H1 (cell line): ENCODE measurements around the gene OPA3. TPM values are rescaled to one million over a fixed set of nuclear protein-coding genes. Genes with fewer than 3 reads are reported as not detected.
A peak's percentile ranks its signal among the peaks of the same experiment; 100 is the strongest.

Experiments
- CTCF ChIA-PET: fragments of 300-600 bp; sonication (Branson Sonifier 250); formaldehyde crosslinking; loops from one replicate; lab custom pipeline; 2021; ENCODE audit not compliant: partially characterized antibody; lab: Charles Lee
- POLR2A ChIA-PET: fragments of 300-600 bp; sonication (Branson Sonifier 250); formaldehyde crosslinking; loops from one replicate; lab custom pipeline; 2021; ENCODE audit warnings: inconsistent platforms; ENCODE audit not compliant: partially characterized antibody; lab: Charles Lee
- DNase-seq, 2 experiments: peaks; one replicate each; pipeline versions ENCODE4 v3.0.0 to v3.0.0-alpha.2; 2010 to 2022; ENCODE audit warnings: low spot score in 2 of 2, low read depth in 1 of 2, mixed read lengths in 1 of 2
- FAIRE-seq: peaks from 2 replicates; lab custom pipeline; 2011; peaks lifted over from hg19 to GRCh38; lab: Jason Lieb, UNC
- H2AFZ ChIP-seq: 2 replicates; pipeline ENCODE4 v1.8.1; 2012; ENCODE audit warnings: low read length, inconsistent platforms
- H2AK5ac ChIP-seq: 2 replicates; pipeline ENCODE4 v1.6.1; 2013; ENCODE audit warnings: low read depth, low read length
- H2BK120ac ChIP-seq: replicated peaks from 2 replicates; pipeline ENCODE3; 2013; ENCODE audit warnings: low read depth, low read length, inconsistent platforms
- H2BK12ac ChIP-seq: 2 replicates; pipeline ENCODE4 v1.6.1; 2013; ENCODE audit warnings: low read depth, low read length
- H2BK15ac ChIP-seq: 2 replicates; pipeline ENCODE4 v1.6.1; 2013; ENCODE audit warnings: low read length
- H2BK20ac ChIP-seq: 2 replicates; pipeline ENCODE4 v1.6.1; 2013; ENCODE audit warnings: low read length
- H2BK5ac ChIP-seq: 2 replicates; pipeline ENCODE4 v1.6.1; 2013; ENCODE audit warnings: low read depth, low read length
- H3K14ac ChIP-seq: 2 replicates; pipeline ENCODE4 v1.6.1; 2013; ENCODE audit warnings: inconsistent platforms; ENCODE audit not compliant: insufficient read length
- H3K18ac ChIP-seq: 2 replicates; pipeline ENCODE4 v1.6.1; 2013; ENCODE audit warnings: low read length; ENCODE audit errors: extremely low read depth
- H3K23ac ChIP-seq: 2 replicates; pipeline ENCODE4 v1.6.1; 2013; ENCODE audit warnings: inconsistent platforms; ENCODE audit not compliant: insufficient read length
- H3K23me2 ChIP-seq: 2 replicates; pipeline ENCODE4 v1.6.1; 2013; ENCODE audit warnings: low read depth, low read length
- H3K27ac ChIP-seq: 2 replicates; pipeline ENCODE4 v1.6.1; 2011; ENCODE audit warnings: low read depth, low read length, inconsistent platforms
- H3K27me3 ChIP-seq, 4 experiments: replicated peaks in 1 of 4; 1 replicate in 1 of 4; 2 replicates in 3 of 4; pipeline versions ENCODE4 v1.6.1 to v1.8.1; 2011 to 2013; ENCODE audit warnings: low read length in 3 of 4, mild to moderate bottlenecking in 3 of 4, inconsistent platforms in 2 of 4, mixed read lengths in 2 of 4, moderate library complexity in 1 of 4; ENCODE audit not compliant: control insufficient read depth in 3 of 4, insufficient read depth in 3 of 4; ENCODE audit errors: extremely low read depth in 1 of 4
- H3K36me3 ChIP-seq, 4 experiments: 2 replicates each; pipeline versions ENCODE4 v1.6.1 to v1.8.1; 2011 to 2013; ENCODE audit warnings: mild to moderate bottlenecking in 4 of 4, low read length in 3 of 4, moderate library complexity in 2 of 4, control low read depth in 1 of 4, inconsistent platforms in 1 of 4; ENCODE audit not compliant: insufficient read depth in 4 of 4, control insufficient read depth in 2 of 4
- H3K4ac ChIP-seq: replicated peaks from 2 replicates; pipeline ENCODE3; 2013; ENCODE audit warnings: low read length, low read depth, mixed read lengths, inconsistent platforms; ENCODE audit not compliant: insufficient read length
- H3K4me1 ChIP-seq, 4 experiments: replicated peaks in 1 of 4; 1 replicate in 1 of 4; 2 replicates in 3 of 4; pipeline versions ENCODE4 v1.6.1 to v1.8.1; 2011 to 2013; ENCODE audit warnings: low read length in 3 of 4, inconsistent platforms in 2 of 4, mixed read lengths in 1 of 4; ENCODE audit not compliant: insufficient read depth in 4 of 4, control insufficient read depth in 3 of 4
- H3K4me2 ChIP-seq, 2 experiments: 2 replicates each; pipeline versions ENCODE4 v1.6.1 to v1.8.1; 2011 to 2013; ENCODE audit warnings: low read depth in 2 of 2, low read length in 2 of 2, control low read depth in 1 of 2, inconsistent platforms in 1 of 2, mild to moderate bottlenecking in 1 of 2; ENCODE audit not compliant: insufficient read depth in 1 of 2
- H3K4me3 ChIP-seq, 4 experiments: fragments of 200-600, 300-600 bp in 1 of 4; sonication (generic), shearing (Covaris generic), sonication (Bioruptor Twin) in 1 of 4; 2 replicates each; pipeline versions ENCODE4 v1.5.1 to v1.8.1; 2011 to 2016; ENCODE audit warnings: low read length in 4 of 4, low read depth in 3 of 4, control low read depth in 2 of 4, inconsistent platforms in 2 of 4, mild to moderate bottlenecking in 2 of 4, mixed read lengths in 1 of 4, moderate library complexity in 1 of 4; ENCODE audit not compliant: insufficient read depth in 2 of 4; ENCODE audit errors: extremely low read depth in 1 of 4
- H3K56ac ChIP-seq: replicated peaks from 2 replicates; pipeline ENCODE3; 2013; ENCODE audit warnings: low read depth, mild to moderate bottlenecking, mixed read lengths, low read length, inconsistent platforms; ENCODE audit not compliant: insufficient read length
- H3K79me1 ChIP-seq: 2 replicates; pipeline ENCODE4 v1.6.1; 2013; ENCODE audit warnings: low read depth, low read length, control low read depth
- H3K79me2 ChIP-seq, 2 experiments: 2 replicates each; pipeline versions ENCODE4 v1.6.1 to v1.8.1; 2012 to 2013; ENCODE audit warnings: low read length in 2 of 2, mild to moderate bottlenecking in 2 of 2, inconsistent platforms in 1 of 2; ENCODE audit not compliant: insufficient read depth in 2 of 2, control insufficient read depth in 1 of 2
- H3K9ac ChIP-seq, 4 experiments: replicated peaks in 1 of 4; 1 replicate in 1 of 4; 2 replicates in 3 of 4; pipeline versions ENCODE4 v1.6.1 to v1.8.1; 2011 to 2013; ENCODE audit warnings: low read depth in 3 of 4, low read length in 3 of 4, control low read depth in 2 of 4, mild to moderate bottlenecking in 2 of 4, moderate library complexity in 2 of 4, inconsistent platforms in 1 of 4; ENCODE audit errors: extremely low read depth in 1 of 4
- H3K9me3 ChIP-seq, 2 experiments: 2 replicates each; pipeline versions ENCODE4 v1.6.1 to v1.8.1; 2012 to 2013; ENCODE audit warnings: mild to moderate bottlenecking in 2 of 2, moderate library complexity in 2 of 2, control low read depth in 1 of 2, inconsistent platforms in 1 of 2, low read depth in 1 of 2, low read length in 1 of 2, mixed read lengths in 1 of 2; ENCODE audit not compliant: insufficient read depth in 2 of 2
- H4K20me1 ChIP-seq, 2 experiments: replicated peaks in 1 of 2; 2 replicates each; pipeline versions ENCODE3 to v1.8.1; 2011 to 2013; ENCODE audit warnings: inconsistent platforms in 2 of 2, low read length in 2 of 2, mild to moderate bottlenecking in 1 of 2; ENCODE audit not compliant: insufficient read depth in 2 of 2, control insufficient read depth in 1 of 2
- H4K5ac ChIP-seq: 2 replicates; pipeline ENCODE4 v1.6.1; 2013; ENCODE audit warnings: low read length, low read depth, mixed read lengths, inconsistent platforms; ENCODE audit not compliant: insufficient read length
- H4K8ac ChIP-seq: 2 replicates; pipeline ENCODE4 v1.8.0; 2013; ENCODE audit warnings: mild to moderate bottlenecking, moderate library complexity, low read length, inconsistent platforms; ENCODE audit not compliant: insufficient read depth; ENCODE audit errors: extremely low read depth
- H4K91ac ChIP-seq: replicated peaks from 2 replicates; pipeline ENCODE3; 2013; ENCODE audit warnings: low read length, mixed read lengths, inconsistent platforms; ENCODE audit not compliant: insufficient read length
- CBX8 ChIP-seq: fragments of 300-800, 300-1000 bp; sonication (generic); IDR thresholded peaks from 2 replicates; pipeline ENCODE4 v1.7.1; 2016; ENCODE audit warnings: low read depth, low read length, borderline replicate concordance
- CHD1 ChIP-seq: IDR thresholded peaks from 2 replicates; pipeline ENCODE4 v1.6.1; 2012; ENCODE audit warnings: low read depth, low read length, improper control_type of control experiment
- CHD2 ChIP-seq: IDR thresholded peaks from 2 replicates; pipeline ENCODE4 v1.6.1; 2012; ENCODE audit warnings: low read length, improper control_type of control experiment
- CREB1 ChIP-seq: IDR thresholded peaks from 2 replicates; pipeline ENCODE4 v1.6.1; 2012; ENCODE audit warnings: inconsistent platforms
- EGR1 ChIP-seq: IDR thresholded peaks from 2 replicates; pipeline ENCODE4 v1.6.1; 2011; ENCODE audit warnings: low read depth, low read length, borderline replicate concordance
- HDAC6 ChIP-seq: IDR thresholded peaks from one replicate; pipeline ENCODE4 v1.7.1; 2012; ENCODE audit warnings: low read depth, mild to moderate bottlenecking, inconsistent platforms, low read length, moderate library complexity
- JUN ChIP-seq: IDR thresholded peaks from 2 replicates; pipeline ENCODE4 v1.6.1; 2011; ENCODE audit warnings: low read depth, mild to moderate bottlenecking, improper control_type of control experiment, low read length
- KDM4A ChIP-seq: IDR thresholded peaks from one replicate; pipeline ENCODE4 v1.7.1; 2012; ENCODE audit warnings: low read depth, mild to moderate bottlenecking, moderate library complexity, low read length, inconsistent platforms; ENCODE audit not compliant: severe bottlenecking
- POLR2A ChIP-seq, 2 experiments: IDR thresholded peaks; 1 replicate in 1 of 2; 2 replicates in 1 of 2; pipeline ENCODE4 v1.6.1; 2011; ENCODE audit warnings: low read depth in 2 of 2, low read length in 2 of 2, mild to moderate bottlenecking in 2 of 2; ENCODE audit errors: control extremely low read depth in 1 of 2
- SIN3A ChIP-seq, 2 experiments: IDR thresholded peaks in 1 of 2; conservative IDR thresholded peaks in 1 of 2; 2 replicates each; pipeline ENCODE4 v1.6.1; 2011 to 2012; ENCODE audit warnings: low read length in 2 of 2, improper control_type of control experiment in 1 of 2, low read depth in 1 of 2, mild to moderate bottlenecking in 1 of 2
- SP1 ChIP-seq: IDR thresholded peaks from 2 replicates; pipeline ENCODE4 v1.6.1; 2011; ENCODE audit warnings: low read depth, low read length
- TCF12 ChIP-seq: IDR thresholded peaks from 2 replicates; pipeline ENCODE4 v1.6.1; 2011; ENCODE audit warnings: low read depth, mild to moderate bottlenecking, low read length
- WGBS, 2 experiments: shearing (Covaris generic) in 1 of 2; methylation state at CpG; one replicate each; pipeline versions ENCODE4 v1.1.6 to v1.1.7; 2013 to 2015; ENCODE audit warnings: low lambda C conversion rate in 2 of 2, mixed read lengths in 2 of 2, inconsistent platforms in 1 of 2, low coverage in 1 of 2, missing lambda C conversion rate in 1 of 2; ENCODE audit not compliant: insufficient replicate concordance in 2 of 2, insufficient coverage in 1 of 2, insufficient read length in 1 of 2; ENCODE audit errors: extremely low coverage in 1 of 2, missing lambda C conversion rate in 1 of 2; 5-methylcytosine and 5-hydroxymethylcytosine counted together
- polyA plus RNA-seq, 7 experiments: library from polyadenylated mRNA; depleted of rRNA in 3 of 7; stranded (reverse) in 5 of 7; unstranded in 2 of 7; fragments of >200 nt in 5 of 7; fragments of 200-250 nt in 2 of 7; gene quantifications; 1 replicate in 5 of 7; 2 replicates in 1 of 7; 4 replicates in 1 of 7; pipeline versions ENCODE4 v1.2.1 to v1.2.3, GENCODE V29; 2011 to 2013; ENCODE audit warnings: missing spikeins in 2 of 7, mixed read lengths in 2 of 7
- total RNA-seq: library from RNA; stranded (reverse); fragmentation: NEBNext Ultra II Directional; extraction: Animal tissue kit (Norgen Biotek cat#: 25700); gene quantifications from 2 replicates; pipeline ENCODE4 v1.2.1, GENCODE V29; 2021

Gene OPA3
- total and polyA plus RNA-seq, 2 of the 8 experiments (the other 6 are each of a cell fraction or from before 2014, with no cell fraction given), result 12.5 to 14.5 TPM

DNA sequence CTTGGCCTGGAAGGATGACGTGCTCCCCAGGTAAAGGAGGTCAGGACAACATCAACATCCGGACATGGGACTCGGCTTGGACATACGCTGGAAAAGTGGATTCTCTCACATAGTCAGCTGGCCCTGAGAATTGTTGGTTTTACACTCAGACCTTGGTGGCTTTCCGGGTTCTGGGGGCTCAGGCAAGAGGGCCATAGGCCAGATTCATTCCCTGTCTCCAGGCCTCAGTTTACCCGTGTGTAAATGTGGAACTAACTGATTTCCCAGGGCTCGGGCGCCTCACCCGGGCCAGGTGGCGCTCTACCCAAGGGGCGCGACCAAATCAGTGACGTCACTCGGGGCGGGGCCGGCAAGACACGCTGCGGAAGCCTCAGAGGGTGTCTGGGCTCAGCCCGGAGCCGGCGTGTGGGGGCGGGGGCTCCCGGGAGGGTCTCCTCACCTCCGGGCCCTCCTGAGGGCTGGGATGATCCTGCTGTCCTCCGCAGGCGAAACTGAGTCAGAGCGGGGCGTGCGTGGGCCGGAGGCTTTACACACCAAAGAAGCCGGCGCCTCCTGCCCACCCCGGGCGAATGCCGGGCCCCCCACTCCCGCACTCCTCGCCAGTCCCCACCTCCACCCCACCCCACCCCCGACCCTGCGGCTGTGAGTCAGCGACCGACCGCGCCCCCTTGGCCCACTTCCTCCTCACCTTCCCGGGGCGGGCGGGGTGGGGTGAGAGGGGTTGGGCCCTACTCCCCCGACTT, 78.2 kb downstream of the OPA3 start:
- Histone ChIP-seq H3K27me3 (no peaks in the 10 kb centered on the region), H3K79me1 (peaks cover 7% of the 10 kb centered on the region; the same call in 1 of the 2 replicates), H3K79me2 (peaks cover 19 to 34% of the 10 kb centered on the region in 2 experiments), H4K20me1 (peaks cover 0 to 9% of the 10 kb centered on the region in 2 experiments), H3K27ac (peak overlapping the region; percentile 44; the same call in 1 of the 2 replicates), H3K4ac (no peak overlapping the region), H3K56ac (peak overlapping the region; percentile 33), H2BK12ac (0 out of 2 replicates have a peak overlapping the region, but pooled peaks have one; percentile 13), H2AFZ (no peak overlapping the region), H3K4me2 (peak overlapping the region; percentile 56 to 93), H3K4me3 (peak overlapping the region; percentile 72 to 97 (median 95)), H2BK20ac (no peak overlapping the region), H2AK5ac (no peak overlapping the region), H4K5ac (peak overlapping the region; percentile 85), H3K14ac (no peak overlapping the region), H3K9me3 (no peaks in the 10 kb centered on the region), H3K18ac (peak overlapping the region; percentile 97), H2BK120ac (no peak overlapping the region), H3K4me1 (peaks cover 7 to 14% (median 11%) of the 10 kb centered on the region in 4 experiments), H4K8ac (no peak overlapping the region), H2BK5ac (no peak overlapping the region; the same call in 1 of the 2 replicates), H3K23me2 (peaks cover 10% of the 10 kb centered on the region; the same call in 1 of the 2 replicates), H2BK15ac (no peak overlapping the region; the same call in 1 of the 2 replicates), H3K23ac (no peak overlapping the region), H3K36me3 (no peaks in the 10 kb centered on the region), H4K91ac (peak overlapping the region; percentile 77), H3K9ac (peak overlapping the region in 2 of 4 experiments; percentile 6 to 25; a peak in 1 of 7 replicates)
- DNase-seq, result peak in 1 of 2 experiments; percentile 99
- ChIA-PET CTCF (interaction anchor here (0.7 to 2.8 kb wide), 3 partner anchors 13 to 102 kb away, joined by 3 to 12 read pairs (median 5); no protein-coding TSS in a partner anchor), POLR2A (interaction anchor here (0.8 to 2.4 kb wide), 3 partner anchors 7 to 76 kb away, joined by 3 to 20 read pairs (median 3); partner anchors contain the start of gene PPM1N)
- 22% methylated on average over 17 of the region's 47 CpGs; no CpG with 5 or more reads in 1 of the 2 experiments for WGBS, 2 experiments
- FAIRE-seq, result no peak
- peak; percentile 78; the same call in 1 of the 2 replicates for TF ChIP-seq EGR1
- 0 out of 2 replicates have a peak, but pooled peaks have one; percentile 56 for TF ChIP-seq TCF12
- peak; percentile 90 for TF ChIP-seq CREB1
- peak; percentile 39 for TF ChIP-seq KDM4A
- TF ChIP-seq JUN, result peak; percentile 48; the same call in 1 of the 2 replicates
- TF ChIP-seq CHD1, result no peak
- TF ChIP-seq CBX8, result no peak
- no peak for TF ChIP-seq CHD2
- no peak for TF ChIP-seq HDAC6
- TF ChIP-seq SP1, result peak; percentile 58; the same call in 1 of the 2 replicates
- peak; percentile 60 to 80 for TF ChIP-seq POLR2A (IDR thresholded peaks at IDR 0.05; ENCODE audit: control extremely low read depth in 1 of 2, low read depth in 2 of 2, low read length in 2 of 2)
- peak; percentile 66 to 83; a peak in 3 of 4 replicates for TF ChIP-seq SIN3A (conservative IDR thresholded peaks at IDR 0.05 in 1 of 2, IDR thresholded peaks at IDR 0.05 in 1 of 2; ENCODE audit: low read depth in 1 of 2, low read length in 2 of 2)
